Sciatic nerve (tissue), 2 donors: ENCODE data around the gene SPRED3. TPM values are rescaled to one million over a fixed set of nuclear protein-coding genes. Genes with fewer than 3 reads are reported as not detected.
"Not testable (repeated sequence)": the region's sequence is repeated elsewhere in the genome, so short reads cannot be mapped to it uniquely, and the experiment has no call there.

Experiments
- ATAC-seq: fragments of 200-7000 bp; cut with Tn5 transposase; one replicate; pipeline ENCODE4 v1.9.1; 2020; ENCODE audit warnings: mild to moderate bottlenecking, moderate library complexity
- DNase-seq: peaks from one replicate; pipeline ENCODE4 v3.0.0-alpha.2; 2020; ENCODE audit warnings: low spot score
- intact Hi-C: fragments of 100-400 bp; cut with DNase I; formaldehyde crosslinking; loops from one replicate; pipeline ENCODE4 v1.14.2; 2022
- total RNA-seq: library from RNA; stranded (reverse); fragmentation: NEBNext Ultra II Directional; extraction: Animal tissue kit (Norgen Biotek cat#: 25700); gene quantifications from one replicate; pipeline ENCODE4 v1.2.1, GENCODE V29; 2021
- donor health status: DM: no; HTN: no; CAD: no.
- donor health status: DM: no; HTN: no; CAD: no.

The SPRED3 gene
- total RNA-seq: 2.3 TPM

DNA sequence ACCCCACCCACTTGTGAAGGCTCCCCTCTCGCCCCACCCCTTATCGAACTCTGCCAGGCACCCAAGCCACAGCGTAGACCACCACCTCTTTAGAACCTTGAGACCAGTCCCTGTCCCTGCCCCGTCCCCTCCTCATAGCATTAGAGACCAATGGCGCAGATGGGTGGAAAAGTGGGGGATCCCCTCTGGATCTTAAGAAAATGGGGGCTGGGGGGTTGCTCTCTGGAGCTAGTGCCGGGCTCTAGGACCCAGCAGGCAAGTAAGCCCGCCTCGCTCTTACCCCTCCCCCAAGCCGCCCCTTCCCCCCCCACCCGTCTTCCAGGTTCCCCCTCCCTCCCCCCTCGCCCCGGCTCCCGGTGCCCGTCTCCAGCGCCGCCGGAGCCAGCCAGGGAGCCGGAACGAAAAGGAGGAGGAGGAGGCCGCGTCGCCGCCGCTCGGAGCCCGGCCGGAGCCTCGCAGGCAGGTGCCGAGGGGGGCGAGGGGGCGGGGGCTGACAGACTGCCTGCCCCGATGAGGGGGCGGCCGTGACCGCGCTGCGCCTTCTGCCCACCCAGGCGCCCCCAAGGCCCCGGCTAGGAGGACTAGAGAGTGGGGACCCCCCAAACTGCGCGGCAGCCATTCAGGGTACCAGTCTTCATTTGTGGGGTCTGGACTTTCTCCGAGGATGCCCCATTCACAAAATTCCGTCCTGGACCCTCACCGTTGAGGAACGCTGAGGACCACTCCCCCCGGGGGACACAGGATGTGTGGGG is at the start of gene SPRED3:
Gene SPRED3, plus strand, starts transcription at position 349 of the 752 bp plus-strand sequence. CDS start 1,606 bp downstream, outside the sequence.
- no peak for DNase-seq
- ATAC-seq: peak; percentile 3
- intact Hi-C loops: no loop called here

GRCh38 chr19:38339011-38339410 is 49.5 kb upstream of the SPRED3 start:
- intact Hi-C loops, DNase-seq, ATAC-seq: not testable (repeated sequence)

GRCh38 chr19:38340927-38341326 is 47.6 kb upstream of the SPRED3 start:
- DNase-seq (no peak), ATAC-seq (no peak)
- intact Hi-C loops: no loop called here

GRCh38 chr19:38346837-38347236 is 41.7 kb upstream of the SPRED3 start:
- ATAC-seq (no peak), DNase-seq (no peak)
- intact Hi-C loops: no loop called here

- intact Hi-C loops: no loop called here
- DNase-seq (no peak), ATAC-seq (no peak)
Measured at GRCh38 chr19:38350883-38351282, 37.6 kb upstream of the SPRED3 start.

GRCh38 chr19:38351865-38352395 is 36.6 kb upstream of the SPRED3 start:
- ATAC-seq: peak; percentile 10
- no peak for DNase-seq
- intact Hi-C loops: no loop called here

DNA sequence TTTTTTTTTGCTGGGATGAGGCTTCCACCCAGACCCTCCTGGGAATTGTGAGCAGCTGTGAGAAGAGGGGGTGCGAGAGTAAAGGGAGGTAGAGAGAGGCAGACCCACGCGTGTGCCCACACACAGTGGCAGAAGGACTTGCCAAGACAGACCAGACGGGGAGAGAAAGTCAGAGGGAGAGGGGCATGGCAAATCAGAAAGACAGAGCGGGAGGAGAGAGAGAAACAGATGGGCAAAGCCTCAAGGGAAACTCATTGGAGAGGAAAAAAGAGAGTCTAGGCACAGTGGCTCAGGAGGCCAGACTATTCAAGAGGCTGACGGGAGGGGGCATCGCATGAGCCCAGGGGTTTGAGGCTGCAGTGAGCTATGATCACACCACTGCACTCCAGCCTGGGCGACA is 35.9 kb upstream of the SPRED3 start:
- intact Hi-C loops: no loop called here
- DNase-seq (no peak), ATAC-seq (no peak)

- ATAC-seq: no peak
- intact Hi-C loops: no loop called here
Measured at GRCh38 chr19:38355728-38356725, 32.5 kb upstream of the SPRED3 start.

DNA sequence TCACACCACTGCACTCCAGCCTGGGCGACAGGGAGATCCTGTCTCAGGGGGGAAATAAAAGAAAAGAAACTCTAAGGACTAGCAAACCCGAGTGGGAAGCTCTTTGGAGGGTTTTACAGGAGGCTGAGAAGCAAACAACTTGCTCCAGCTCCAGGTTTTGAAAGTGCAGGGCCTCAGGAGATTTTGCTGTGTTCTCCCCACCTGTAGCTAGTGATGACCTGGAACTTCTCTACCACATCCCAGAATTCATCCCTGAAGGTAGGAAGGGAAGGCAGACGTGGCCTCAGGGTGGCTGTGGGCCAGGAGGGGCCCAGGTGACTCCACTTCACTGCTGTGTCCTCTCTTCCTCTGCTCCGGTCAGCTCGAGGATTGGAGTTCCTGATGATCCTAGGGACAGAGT is 30.4 kb upstream of the SPRED3 start:
- ATAC-seq: no peak
- DNase-seq: no peak
- intact Hi-C loops: no loop called here

More at GRCh38 chr19:38355728-38356725, 32.5 kb upstream of the SPRED3 start:
- no peak for DNase-seq

- intact Hi-C loops: loop anchor here (10.0 kb wide), 1 partner anchor 915 kb away; no protein-coding TSS in a partner anchor
- ATAC-seq (no peak), DNase-seq (no peak)
Measured at GRCh38 chr19:38359242-38360021, 29.1 kb upstream of the SPRED3 start.

DNA sequence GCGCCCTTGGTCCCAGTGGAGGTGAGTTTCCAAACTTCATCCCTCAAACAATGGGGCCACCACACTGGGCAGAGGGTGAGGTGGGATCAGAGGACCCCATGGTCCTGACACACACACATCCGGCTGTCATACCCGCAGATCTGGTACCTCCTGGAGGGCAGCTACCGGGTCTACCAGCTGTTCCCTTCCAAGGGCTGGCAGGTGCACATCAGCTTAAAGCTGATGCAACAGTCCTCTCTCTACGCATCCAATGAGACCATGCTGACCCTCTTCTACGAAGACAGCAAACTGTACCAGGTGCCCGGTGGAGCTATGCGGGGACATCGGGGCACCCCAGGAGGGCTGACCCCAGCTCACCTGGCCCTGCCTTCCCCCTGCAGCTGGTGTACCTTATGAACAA is 28.1 kb upstream of the SPRED3 start:
- intact Hi-C loops: loop anchor here (10.0 kb wide), 1 partner anchor 916 kb away; no protein-coding TSS in a partner anchor
- DNase-seq (no peak), ATAC-seq (no peak)

- ATAC-seq (no peak), DNase-seq (no peak)
- intact Hi-C loops: loop anchor here (10.0 kb wide), 1 partner anchor 916 kb away; no protein-coding TSS in a partner anchor
Measured at GRCh38 chr19:38360839-38361631, 27.5 kb upstream of the SPRED3 start.

GRCh38 chr19:38361633-38362075 is 26.8 kb upstream of the SPRED3 start:
- DNase-seq (peak; percentile 74), ATAC-seq (peak; percentile 86)
- intact Hi-C loops: loop anchor here (10.0 kb wide), 1 partner anchor 917 kb away; no protein-coding TSS in a partner anchor

DNA sequence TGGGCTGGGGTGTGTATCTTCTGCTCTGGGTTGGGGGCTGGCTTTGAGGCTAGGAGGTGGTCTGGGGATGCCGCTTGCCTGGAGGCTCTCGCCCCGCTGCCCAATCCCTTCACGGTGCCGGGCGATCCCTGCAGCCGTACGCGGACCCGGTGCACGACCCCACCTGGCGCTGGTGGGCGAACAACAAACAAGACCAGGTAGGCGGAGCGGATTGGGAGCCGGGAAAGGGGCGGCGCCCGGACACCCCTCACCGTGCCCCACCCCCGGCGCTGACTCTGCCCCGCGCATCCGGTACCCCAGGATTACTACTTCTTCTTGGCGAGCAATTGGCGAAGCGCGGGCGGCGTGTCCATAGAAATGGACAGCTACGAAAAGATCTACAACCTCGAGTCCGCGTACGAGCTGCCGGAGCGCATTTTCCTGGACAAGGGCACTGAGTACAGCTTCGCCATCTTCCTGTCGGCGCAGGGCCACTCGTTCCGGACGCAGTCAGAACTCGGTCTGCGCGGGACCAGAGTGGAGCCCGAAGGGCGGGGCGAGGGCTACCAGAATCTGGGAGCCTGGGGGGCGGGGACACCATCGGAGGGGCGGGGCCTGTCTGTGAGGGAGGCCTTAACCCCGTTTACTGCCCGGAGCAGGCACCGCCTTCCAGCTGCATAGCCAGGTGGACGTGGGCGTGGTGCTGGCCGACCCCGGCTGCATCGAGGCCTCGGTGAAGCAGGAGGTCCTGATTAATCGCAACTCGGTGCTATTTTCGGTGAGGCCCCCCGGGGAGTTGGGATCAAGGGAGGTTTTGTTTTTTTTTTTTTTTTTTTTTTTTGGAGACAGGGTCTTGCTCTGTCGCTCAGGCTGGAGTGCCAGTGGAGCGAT is 26.2 kb upstream of the SPRED3 start:
- intact Hi-C loops: loop anchor here (10.0 kb wide), 1 partner anchor 918 kb away; no protein-coding TSS in a partner anchor
- peak; percentile 73 for ATAC-seq

GRCh38 chr19:38362946-38363688 is 25.4 kb upstream of the SPRED3 start:
- intact Hi-C loops: loop anchor here (10.0 kb wide), 1 partner anchor 918 kb away; no protein-coding TSS in a partner anchor
- not testable (repeated sequence) for DNase-seq, ATAC-seq

More for the DNA sequence above, 26.2 kb upstream of the SPRED3 start:
- DNase-seq: peak; percentile 85

- DNase-seq: no peak
- no peak for ATAC-seq
- intact Hi-C loops: loop anchor here (10.0 kb wide), 1 partner anchor 922 kb away; no protein-coding TSS in a partner anchor
Measured at GRCh38 chr19:38367041-38367440, 21.5 kb upstream of the SPRED3 start.
